H9 (cell line): Measurements from ENCODE around the gene NPDC1. TPM values are rescaled to one million over a fixed set of nuclear protein-coding genes. Genes with fewer than 3 reads are reported as not detected.
A peak's percentile ranks its signal among the peaks of the same experiment; 100 is the strongest.

Experiments
- DNase-seq: peaks from one replicate; pipeline ENCODE4 v3.0.0-alpha.2; 2017
- H2AFZ ChIP-seq: one replicate; pipeline ENCODE4 v1.6.1; 2013; ENCODE audit warnings: mild to moderate bottlenecking, low read length, control low read depth, moderate library complexity
- H2AK5ac ChIP-seq: 2 replicates; pipeline ENCODE4 v1.6.1; 2013; ENCODE audit warnings: low read length, control low read depth, mixed read lengths; ENCODE audit not compliant: insufficient read length
- H2BK120ac ChIP-seq: one replicate; pipeline ENCODE4 v1.6.1; 2013; ENCODE audit warnings: low read depth, mild to moderate bottlenecking, low read length, control low read depth, inconsistent platforms; ENCODE audit not compliant: poor library complexity, severe bottlenecking
- H2BK12ac ChIP-seq: 2 replicates; pipeline ENCODE4 v1.6.1; 2013; ENCODE audit warnings: low read length, control low read depth, mixed read lengths, low read depth; ENCODE audit not compliant: insufficient read length
- H2BK15ac ChIP-seq: 2 replicates; pipeline ENCODE4 v1.6.1; 2013; ENCODE audit warnings: low read depth, low read length, control low read depth
- H2BK20ac ChIP-seq: one replicate; pipeline ENCODE4 v1.6.1; 2013; ENCODE audit warnings: low read depth, mild to moderate bottlenecking, low read length, control low read depth, inconsistent platforms; ENCODE audit not compliant: poor library complexity, severe bottlenecking
- H2BK5ac ChIP-seq: 2 replicates; pipeline ENCODE4 v1.6.1; 2013; ENCODE audit warnings: low read length, control low read depth, mixed read lengths; ENCODE audit not compliant: insufficient read length
- H3K14ac ChIP-seq: 2 replicates; pipeline ENCODE4 v1.6.1; 2013; ENCODE audit warnings: low read length, control low read depth; ENCODE audit not compliant: insufficient read depth
- H3K18ac ChIP-seq: 2 replicates; pipeline ENCODE4 v1.6.1; 2013; ENCODE audit warnings: low read depth, mild to moderate bottlenecking, mixed read lengths, low read length, control low read depth; ENCODE audit not compliant: insufficient read length
- H3K23ac ChIP-seq: 2 replicates; pipeline ENCODE4 v1.6.1; 2013; ENCODE audit warnings: low read length, control low read depth, mixed read lengths, low read depth; ENCODE audit not compliant: insufficient read length
- H3K23me2 ChIP-seq: 2 replicates; pipeline ENCODE4 v1.6.1; 2013; ENCODE audit warnings: low read depth, mild to moderate bottlenecking, mixed read lengths, low read length, control low read depth; ENCODE audit not compliant: insufficient read length, poor library complexity, severe bottlenecking
- H3K27ac ChIP-seq: 2 replicates; pipeline ENCODE4 v1.5.1; 2013; ENCODE audit warnings: low read length, control low read depth, mixed read lengths, low read depth; ENCODE audit not compliant: insufficient read length
- H3K27me3 ChIP-seq: 2 replicates; pipeline ENCODE4 v1.6.1; 2013; ENCODE audit warnings: low read length, control low read depth, inconsistent platforms; ENCODE audit not compliant: insufficient read depth
- H3K4ac ChIP-seq: 2 replicates; pipeline ENCODE4 v1.6.1; 2013; ENCODE audit warnings: low read depth, mild to moderate bottlenecking, control low read depth, inconsistent platforms, low read length, moderate library complexity
- H3K4me1 ChIP-seq: 2 replicates; pipeline ENCODE4 v1.6.1; 2013; ENCODE audit warnings: low read length, control low read depth, inconsistent platforms; ENCODE audit not compliant: insufficient read depth
- H3K4me2 ChIP-seq: 2 replicates; pipeline ENCODE4 v1.6.1; 2013; ENCODE audit warnings: low read length, control low read depth, mixed read lengths; ENCODE audit not compliant: insufficient read length, insufficient read depth
- H3K56ac ChIP-seq: 2 replicates; pipeline ENCODE4 v1.6.1; 2013; ENCODE audit warnings: low read depth, mild to moderate bottlenecking, mixed read lengths, low read length, control low read depth; ENCODE audit not compliant: insufficient read length
- H3K79me1 ChIP-seq: 2 replicates; pipeline ENCODE4 v1.6.1; 2013; ENCODE audit warnings: low read depth, mild to moderate bottlenecking, moderate library complexity, low read length, control low read depth, inconsistent platforms; ENCODE audit not compliant: insufficient read depth, poor library complexity, severe bottlenecking
- H3K79me2 ChIP-seq: 2 replicates; pipeline ENCODE4 v1.6.1; 2013; ENCODE audit warnings: low read length, control low read depth, inconsistent platforms; ENCODE audit not compliant: insufficient read depth
- H3K9ac ChIP-seq: 2 replicates; pipeline ENCODE4 v1.6.1; 2013; ENCODE audit warnings: low read length, control low read depth, mixed read lengths; ENCODE audit not compliant: insufficient read length; ENCODE audit errors: extremely low read depth
- H3K9me3 ChIP-seq: one replicate; pipeline ENCODE4 v1.6.1; 2013; ENCODE audit warnings: low read depth, low read length, inconsistent platforms; ENCODE audit not compliant: control insufficient read depth
- H3T11ph ChIP-seq: one replicate; pipeline ENCODE4 v1.6.1; 2013; ENCODE audit warnings: mild to moderate bottlenecking, low read length, control low read depth, inconsistent platforms
- H4K20me1 ChIP-seq: one replicate; pipeline ENCODE4 v1.6.1; 2013; ENCODE audit not compliant: control insufficient read depth, insufficient read length, insufficient read depth
- H4K5ac ChIP-seq: 2 replicates; pipeline ENCODE4 v1.6.1; 2013; ENCODE audit warnings: low read depth, mild to moderate bottlenecking, mixed read lengths, low read length, control low read depth; ENCODE audit not compliant: insufficient read length
- H4K8ac ChIP-seq: replicated peaks from 2 replicates; pipeline ENCODE4 v1.6.1; 2013; ENCODE audit warnings: low read length, control low read depth, mixed read lengths, low read depth; ENCODE audit not compliant: insufficient read length
- H4K91ac ChIP-seq: 2 replicates; pipeline ENCODE4 v1.6.1; 2013; ENCODE audit warnings: low read depth, mild to moderate bottlenecking, moderate library complexity, mixed read lengths, low read length, control low read depth; ENCODE audit not compliant: insufficient read length
- H3K27ac Mint-ChIP-seq, 3 experiments: 2 replicates in 2 of 3; 3 replicates in 1 of 3; pipeline ENCODE4 v1.8.0; 2020 to 2021; ENCODE audit warnings: mixed read lengths in 3 of 3, mild to moderate bottlenecking in 1 of 3, moderate library complexity in 1 of 3
- H3K27me3 Mint-ChIP-seq: 2 replicates; pipeline ENCODE4 v1.8.0; 2021; ENCODE audit warnings: low read depth, mild to moderate bottlenecking, moderate library complexity, mixed read lengths
- H3K36me3 Mint-ChIP-seq, 3 experiments: 2 replicates in 2 of 3; 3 replicates in 1 of 3; pipeline ENCODE4 v1.8.0; 2020 to 2021; ENCODE audit warnings: low read depth in 3 of 3, mixed read lengths in 3 of 3; ENCODE audit not compliant: insufficient read depth in 1 of 3
- H3K4me1 Mint-ChIP-seq, 2 experiments: 2 replicates each; pipeline ENCODE4 v1.8.0; 2020; ENCODE audit warnings: mixed read lengths in 2 of 2
- H3K4me3 Mint-ChIP-seq, 2 experiments: 2 replicates in 1 of 2; 3 replicates in 1 of 2; pipeline ENCODE4 v1.8.0; 2020 to 2021; ENCODE audit warnings: mild to moderate bottlenecking in 2 of 2, mixed read lengths in 2 of 2, moderate library complexity in 1 of 2
- H3K9me3 Mint-ChIP-seq, 2 experiments: 2 replicates in 1 of 2; 3 replicates in 1 of 2; pipeline ENCODE4 v1.8.0; 2020; ENCODE audit warnings: mild to moderate bottlenecking in 2 of 2, mixed read lengths in 2 of 2, moderate library complexity in 1 of 2
- CTCF ChIP-seq: fragments of 200-600 bp; sonication (generic); conservative IDR thresholded peaks from 3 replicates; pipeline ENCODE4 v1.8.0; 2021; ENCODE audit warnings: antibody characterized with exemption, mild to moderate bottlenecking
- WGBS: extraction: QIAGEN DNeasy Blood & Tissue Kit; methylation state at CpG from one replicate; pipeline ENCODE4 v1.1.7; 2013; ENCODE audit warnings: missing lambda C conversion rate, low lambda C conversion rate, mixed read lengths; ENCODE audit not compliant: insufficient read length; ENCODE audit errors: extremely low coverage; 5-methylcytosine and 5-hydroxymethylcytosine counted together
- total RNA-seq: library from RNA; stranded (reverse); gene quantifications from 2 replicates; pipeline ENCODE4 v1.2.1, GENCODE V29; 2021

Gene NPDC1
- total RNA-seq, 1 experiment from 2014 or later: 57.6 TPM

- no peak for TF ChIP-seq CTCF
- no peaks in the 10 kb centered on the region for H3K9me3 ChIP-seq
- H4K91ac ChIP-seq: no peak within 1 kb of the TSS
- Mint-ChIP-seq H3K4me3 (peak within 1 kb of the TSS; percentile 81 to 89), H3K4me1 (peaks cover 6 to 7% of the 10 kb centered on the region in 2 experiments), H3K9me3 (peaks cover 9 to 10% of the 10 kb centered on the region in 2 experiments; a peak in 3 of 5 replicates), H3K27ac (no peak within 1 kb of the TSS), H3K27me3 (peaks cover 26% of the 10 kb centered on the region), H3K36me3 (peaks cover 2 to 8% (median 2%) of the 10 kb centered on the region in 3 experiments; a peak in 5 of 7 replicates)
- H3K27ac ChIP-seq: no peak within 1 kb of the TSS
- H3K14ac ChIP-seq: 0 out of 2 replicates have a peak within 1 kb of the TSS, but pooled peaks have one; percentile 29
- no peaks in the 10 kb centered on the region for H3K79me2 ChIP-seq
- no CpG with 5 or more reads among the region's 92 CpGs for WGBS
- H3K18ac ChIP-seq: no peak within 1 kb of the TSS
- no peak within 1 kb of the TSS for H3K4ac ChIP-seq
- H3K56ac ChIP-seq: no peak within 1 kb of the TSS
- no peak within 1 kb of the TSS for H2AFZ ChIP-seq
- no peak within 1 kb of the TSS for H2BK5ac ChIP-seq
- H3K23me2 ChIP-seq: peaks cover 6% of the 10 kb centered on the region
- no peak within 1 kb of the TSS for H4K5ac ChIP-seq
- H4K8ac ChIP-seq: no peak within 1 kb of the TSS
- no peaks in the 10 kb centered on the region for H3K4me1 ChIP-seq
- H2BK20ac ChIP-seq: no peak within 1 kb of the TSS
- H3K27me3 ChIP-seq: no peaks in the 10 kb centered on the region
- no peak within 1 kb of the TSS for H2AK5ac ChIP-seq
- no peak within 1 kb of the TSS for H2BK15ac ChIP-seq
- H3T11ph ChIP-seq: no peak within 1 kb of the TSS
- no peak within 1 kb of the TSS for H2BK12ac ChIP-seq
- H4K20me1 ChIP-seq: no peaks in the 10 kb centered on the region
- H3K23ac ChIP-seq: no peak within 1 kb of the TSS
- H3K9ac ChIP-seq: peak within 1 kb of the TSS; percentile 40
- no peak within 1 kb of the TSS for H2BK120ac ChIP-seq
- DNase-seq: peak; percentile 93
- peak within 1 kb of the TSS; percentile 66 for H3K4me2 ChIP-seq
- H3K79me1 ChIP-seq: no peaks in the 10 kb centered on the region
These were observed 53.8 kb downstream of the NPDC1 start, which contains the start of gene PAXX for GRCh38 chr9:136991993-136992818. Gene PAXX, plus strand, starts transcription at chr9:136992422. Its CDS starts 22 bp downstream, at chr9:136992444.
